ENCODE results near the gene MYBBP1A. TPM values are rescaled to one million over a fixed set of nuclear protein-coding genes. Genes with fewer than 3 reads are reported as not detected.

MYBBP1A gene
- polyA plus RNA-seq, 3 donors, result 4.2 to 22.3 (median 5.3) TPM

GRCh38 chr17:4536259-4536741 lies 18.9 kb downstream of the MYBBP1A start:
- Mint-ChIP-seq H3K27ac (no peak overlapping the region), H3K4me1 (peaks cover 28% of the 10 kb centered on the region), H3K9me3 (no peaks in the 10 kb centered on the region), H3K36me3 (peaks cover 18 to 35% of the 10 kb centered on the region in 2 donors), H3K4me3 (peak overlapping the region; percentile 50 to 71), H3K27me3 (ENCODE audit: low read depth in 3 of 3) (peaks cover 8 to 13% (median 8%) of the 10 kb centered on the region in 3 donors)
- no peak for TF ChIP-seq CTCF (IDR thresholded peaks at IDR 0.05)
- WGBS (ENCODE audit: insufficient coverage), result 56% methylated on average over 14 of the region's 19 CpGs
- Histone ChIP-seq H3K9ac (ENCODE audit: insufficient read depth, low read length, poor library complexity, severe bottlenecking) (peak overlapping the region; percentile 51), H3K9me3 (replicated peaks in 1 of 2; ENCODE audit: control insufficient read depth in 1 of 2, insufficient read depth in 1 of 2, low read length in 2 of 2) (no peaks in the 10 kb centered on the region), H4K20me1 (ENCODE audit: insufficient read depth, low read length) (no peaks in the 10 kb centered on the region), H3K27me3 (ENCODE audit: control insufficient read depth in 2 of 2, insufficient read depth in 2 of 2, low read length in 2 of 2) (no peaks in the 10 kb centered on the region), H2AFZ (ENCODE audit: insufficient read depth, low read depth, low read length, poor library complexity, severe bottlenecking) (peak overlapping the region; percentile 29), H3K4me2 (replicated peaks; ENCODE audit: extremely low read depth, low read length, poor library complexity, severe bottlenecking) (peak overlapping the region; percentile 68), H3K36me3 (replicated peaks in 1 of 2; ENCODE audit: control insufficient read depth in 1 of 2, insufficient read depth in 2 of 2, low read length in 2 of 2) (peaks cover 33 to 36% of the 10 kb centered on the region in 2 donors), H3K27ac (ENCODE audit: low read depth in 1 of 2, low read length in 2 of 2) (peak overlapping the region in 1 of 2 donors; percentile 58), H3K79me2 (ENCODE audit: insufficient read depth, low read length) (no peaks in the 10 kb centered on the region), H3K4me3 (replicated peaks in 1 of 3; ENCODE audit: low read depth in 2 of 3, low read length in 3 of 3) (peak overlapping the region in 2 of 3 experiments; percentile 3 to 37), H3K4me1 (ENCODE audit: control insufficient read depth in 1 of 2, insufficient read depth in 2 of 2, low read length in 2 of 2) (peaks cover 21 to 24% of the 10 kb centered on the region in 2 donors)
- intact Hi-C loops (cut with micrococcal nuclease), result no loop called here
- DNase-seq, result peak in 2 of 3 donors; percentile 8 to 21

GRCh38 chr17:4535667-4536258 lies 19.4 kb downstream of the MYBBP1A start:
- Histone ChIP-seq H3K4me1 (ENCODE audit: control insufficient read depth in 1 of 2, insufficient read depth in 2 of 2, low read length in 2 of 2) (peaks cover 22 to 25% of the 10 kb centered on the region in 2 donors), H3K4me2 (replicated peaks; ENCODE audit: extremely low read depth, low read length, poor library complexity, severe bottlenecking) (peak overlapping the region; percentile 68), H3K9me3 (replicated peaks in 1 of 2; ENCODE audit: control insufficient read depth in 1 of 2, insufficient read depth in 1 of 2, low read length in 2 of 2) (no peaks in the 10 kb centered on the region), H3K9ac (ENCODE audit: insufficient read depth, low read length, poor library complexity, severe bottlenecking) (peak overlapping the region; percentile 51), H3K4me3 (replicated peaks in 1 of 3; ENCODE audit: low read depth in 2 of 3, low read length in 3 of 3) (no peak overlapping the region), H3K27me3 (ENCODE audit: control insufficient read depth in 2 of 2, insufficient read depth in 2 of 2, low read length in 2 of 2) (no peaks in the 10 kb centered on the region), H3K27ac (ENCODE audit: low read depth in 1 of 2, low read length in 2 of 2) (no peak overlapping the region), H3K36me3 (replicated peaks in 1 of 2; ENCODE audit: control insufficient read depth in 1 of 2, insufficient read depth in 2 of 2, low read length in 2 of 2) (peaks cover 29 to 31% of the 10 kb centered on the region in 2 donors), H2AFZ (ENCODE audit: insufficient read depth, low read depth, low read length, poor library complexity, severe bottlenecking) (no peak overlapping the region), H4K20me1 (ENCODE audit: insufficient read depth, low read length) (no peaks in the 10 kb centered on the region), H3K79me2 (ENCODE audit: insufficient read depth, low read length) (no peaks in the 10 kb centered on the region)
- no peak for TF ChIP-seq CTCF (IDR thresholded peaks at IDR 0.05)
- H3K36me3 Mint-ChIP-seq, result peaks cover 14 to 30% of the 10 kb centered on the region in 2 donors
- H3K4me1 Mint-ChIP-seq, result peaks cover 31% of the 10 kb centered on the region
- H3K27ac Mint-ChIP-seq, result peak overlapping the region in 1 of 7 donors; percentile 41
- H3K9me3 Mint-ChIP-seq, result no peaks in the 10 kb centered on the region
- intact Hi-C loops (cut with micrococcal nuclease), result no loop called here
- DNase-seq, result no peak
- WGBS (ENCODE audit: insufficient coverage), result 95% methylated on average over 9 of the region's 19 CpGs
- H3K27me3 Mint-ChIP-seq (ENCODE audit: low read depth in 3 of 3), result peaks cover 8 to 16% (median 8%) of the 10 kb centered on the region in 3 donors
- H3K4me3 Mint-ChIP-seq, result peak overlapping the region in 1 of 2 donors; percentile 71
